CD4-positive, alpha-beta memory T cell (primary cell): Measurements from ENCODE around the gene RBM5. TPM values are rescaled to one million over a fixed set of nuclear protein-coding genes. Genes with fewer than 3 reads are reported as not detected.

Experiments used
- CTCF ChIA-PET: fragments of 350-600 bp; sonication (Branson Sonifier 250); formaldehyde crosslinking; loops from one replicate; lab custom pipeline; 2021; ENCODE audit warnings: inconsistent platforms; ENCODE audit not compliant: partially characterized antibody; lab: Charles Lee
- POLR2A ChIA-PET: fragments of 350-600 bp; sonication (Branson Sonifier 250); formaldehyde crosslinking; loops from one replicate; lab custom pipeline; 2021; ENCODE audit not compliant: partially characterized antibody; lab: Charles Lee
- DNase-seq, 5 donors: peaks; one replicate each; pipeline versions ENCODE4 v3.0.0 to v3.0.0-alpha.2; 2020 to 2022; ENCODE audit warnings: mixed read lengths in 1 of 5
- H3K27ac ChIP-seq: one replicate; pipeline ENCODE4 v1.7.0; 2013; ENCODE audit warnings: low read depth, low read length
- H3K27me3 ChIP-seq: 2 replicates; pipeline ENCODE4 v1.7.0; 2013; ENCODE audit warnings: mild to moderate bottlenecking, low read length, moderate library complexity; ENCODE audit not compliant: insufficient read depth
- H3K36me3 ChIP-seq: 2 replicates; pipeline ENCODE4 v1.7.0; 2013; ENCODE audit warnings: mild to moderate bottlenecking, low read length, moderate library complexity; ENCODE audit not compliant: insufficient read depth
- H3K4me1 ChIP-seq: 2 replicates; pipeline ENCODE4 v1.7.0; 2013; ENCODE audit warnings: mild to moderate bottlenecking, low read length, moderate library complexity; ENCODE audit not compliant: insufficient read depth
- H3K4me3 ChIP-seq, 2 donors: one replicate each; pipeline ENCODE4 v1.7.0; 2013; ENCODE audit warnings: low read length in 2 of 2, mild to moderate bottlenecking in 1 of 2
- H3K9me3 ChIP-seq, 2 donors: one replicate each; pipeline ENCODE4 v1.7.0; 2013; ENCODE audit warnings: low read length in 2 of 2, control low read depth in 1 of 2; ENCODE audit not compliant: control insufficient read depth in 1 of 2
- H3K27ac Mint-ChIP-seq, 7 donors: one replicate each; pipeline ENCODE4 v1.8.0; 2020 to 2021; ENCODE audit warnings: mixed read lengths in 7 of 7, mild to moderate bottlenecking in 6 of 7, inconsistent platforms in 3 of 7, moderate library complexity in 3 of 7
- H3K27me3 Mint-ChIP-seq, 2 donors: one replicate each; pipeline ENCODE4 v1.8.0; 2020 to 2021; ENCODE audit warnings: mixed read lengths in 2 of 2
- H3K36me3 Mint-ChIP-seq, 2 donors: one replicate each; pipeline ENCODE4 v1.8.0; 2020 to 2021; ENCODE audit warnings: mixed read lengths in 2 of 2, inconsistent platforms in 1 of 2, mild to moderate bottlenecking in 1 of 2
- H3K4me1 Mint-ChIP-seq, 4 donors: one replicate each; pipeline ENCODE4 v1.8.0; 2020 to 2021; ENCODE audit warnings: mixed read lengths in 4 of 4, mild to moderate bottlenecking in 1 of 4
- H3K4me3 Mint-ChIP-seq, 8 donors: one replicate each; pipeline ENCODE4 v1.8.0; 2020 to 2021; ENCODE audit warnings: mixed read lengths in 8 of 8, mild to moderate bottlenecking in 7 of 8, moderate library complexity in 6 of 8, inconsistent platforms in 3 of 8
- H3K9me3 Mint-ChIP-seq, 8 donors: one replicate each; pipeline ENCODE4 v1.8.0; 2020 to 2021; ENCODE audit warnings: mixed read lengths in 8 of 8, mild to moderate bottlenecking in 5 of 8, inconsistent platforms in 3 of 8, moderate library complexity in 1 of 8
- intact Hi-C: fragments of 100-400 bp; cut with micrococcal nuclease; formaldehyde crosslinking; loops from one replicate; pipeline ENCODE4 v1.15.1; 2023
- polyA plus RNA-seq, 2 donors: library from polyadenylated mRNA; unstranded; fragments of 300-500 nt; fragmentation: Illumina TruSeq; gene quantifications; one replicate each; pipeline ENCODE4 v1.2.3, GENCODE V29; 2021
- total RNA-seq, 2 experiments: library from RNA; stranded (reverse); gene quantifications; one replicate each; pipeline ENCODE4 v1.2.3, GENCODE V29; 2021

Gene RBM5
- total and polyA plus RNA-seq, 4 experiments from 2014 or later, result 16.7 to 385 (median 213) TPM

- intact Hi-C loops, result no loop called here
- no peak overlapping the region for H3K4me3 Mint-ChIP-seq
- H3K9me3 Mint-ChIP-seq, result no peaks in the 10 kb centered on the region
- Histone ChIP-seq H3K27ac (no peak overlapping the region), H3K36me3 (no peaks in the 10 kb centered on the region), H3K9me3 (no peaks in the 10 kb centered on the region), H3K27me3 (no peaks in the 10 kb centered on the region), H3K4me3 (no peak overlapping the region), H3K4me1 (no peaks in the 10 kb centered on the region)
- peaks cover 0 to 6% of the 10 kb centered on the region in 2 donors for H3K27me3 Mint-ChIP-seq
- no peaks in the 10 kb centered on the region for H3K4me1 Mint-ChIP-seq
- no peak overlapping the region for H3K27ac Mint-ChIP-seq
- ChIA-PET POLR2A (no interaction called here), CTCF (no interaction called here)
- H3K36me3 Mint-ChIP-seq, result no peaks in the 10 kb centered on the region
- DNase-seq, result peak in 1 of 5 donors; percentile 15
These were observed 77.3 kb downstream of the RBM5 start for GRCh38 chr3:50165910-50166538.

GRCh38 chr3:50166620-50167019, 77.9 kb downstream of the RBM5 start:
- intact Hi-C loops, result no loop called here
- Mint-ChIP-seq H3K9me3 (no peaks in the 10 kb centered on the region), H3K27ac (no peak overlapping the region), H3K4me3 (no peak overlapping the region), H3K27me3 (peaks cover 0 to 6% of the 10 kb centered on the region in 2 donors), H3K36me3 (no peaks in the 10 kb centered on the region), H3K4me1 (no peaks in the 10 kb centered on the region)
- POLR2A ChIA-PET, result no interaction called here
- Histone ChIP-seq H3K9me3 (no peaks in the 10 kb centered on the region), H3K36me3 (no peaks in the 10 kb centered on the region), H3K4me3 (no peak overlapping the region), H3K4me1 (no peaks in the 10 kb centered on the region), H3K27ac (no peak overlapping the region), H3K27me3 (no peaks in the 10 kb centered on the region)
- CTCF ChIA-PET, result no interaction called here
- peak in 1 of 5 donors; percentile 13 for DNase-seq

- peak in 1 of 5 donors; percentile 22 for DNase-seq
- CTCF ChIA-PET, result no interaction called here
- no peak overlapping the region for H3K27ac ChIP-seq
- H3K27me3 Mint-ChIP-seq, result peaks cover 0 to 6% of the 10 kb centered on the region in 2 donors
- H3K4me1 Mint-ChIP-seq, result no peaks in the 10 kb centered on the region
- H3K36me3 ChIP-seq, result no peaks in the 10 kb centered on the region
- POLR2A ChIA-PET, result no interaction called here
- no peaks in the 10 kb centered on the region for H3K9me3 Mint-ChIP-seq
- H3K4me3 ChIP-seq, result no peak overlapping the region
- no peak overlapping the region for H3K4me3 Mint-ChIP-seq
- intact Hi-C loops, result no loop called here
- no peak overlapping the region for H3K27ac Mint-ChIP-seq
- no peaks in the 10 kb centered on the region for H3K36me3 Mint-ChIP-seq
- H3K27me3 ChIP-seq, result no peaks in the 10 kb centered on the region
- H3K4me1 ChIP-seq, result no peaks in the 10 kb centered on the region
- H3K9me3 ChIP-seq, result no peaks in the 10 kb centered on the region
These were observed 78.5 kb downstream of the RBM5 start for GRCh38 chr3:50167069-50167840.

GRCh38 chr3:50167841-50168209, 79.1 kb downstream of the RBM5 start:
- intact Hi-C loops, result no loop called here
- peaks cover 0 to 6% of the 10 kb centered on the region in 2 donors for H3K27me3 Mint-ChIP-seq
- Histone ChIP-seq H3K27ac (no peak overlapping the region), H3K4me3 (no peak overlapping the region), H3K4me1 (no peaks in the 10 kb centered on the region), H3K36me3 (no peaks in the 10 kb centered on the region), H3K27me3 (no peaks in the 10 kb centered on the region), H3K9me3 (no peaks in the 10 kb centered on the region)
- H3K9me3 Mint-ChIP-seq, result no peaks in the 10 kb centered on the region
- POLR2A ChIA-PET, result no interaction called here
- peak overlapping the region in 1 of 7 donors; percentile 60 for H3K27ac Mint-ChIP-seq
- CTCF ChIA-PET, result no interaction called here
- no peak for DNase-seq
- no peaks in the 10 kb centered on the region for H3K4me1 Mint-ChIP-seq
- no peaks in the 10 kb centered on the region for H3K36me3 Mint-ChIP-seq
- no peak overlapping the region for H3K4me3 Mint-ChIP-seq

GRCh38 chr3:50168388-50168787, 79.7 kb downstream of the RBM5 start:
- ChIA-PET POLR2A (no interaction called here), CTCF (no interaction called here)
- no peaks in the 10 kb centered on the region for H3K4me1 Mint-ChIP-seq
- H3K4me3 ChIP-seq, result no peak overlapping the region
- intact Hi-C loops, result no loop called here
- H3K9me3 ChIP-seq, result no peaks in the 10 kb centered on the region
- no peak overlapping the region for H3K4me3 Mint-ChIP-seq
- no peaks in the 10 kb centered on the region for H3K9me3 Mint-ChIP-seq
- no peaks in the 10 kb centered on the region for H3K36me3 ChIP-seq
- H3K4me1 ChIP-seq, result no peaks in the 10 kb centered on the region
- no peak overlapping the region for H3K27ac ChIP-seq
- H3K27me3 Mint-ChIP-seq, result peaks cover 0 to 6% of the 10 kb centered on the region in 2 donors
- H3K27me3 ChIP-seq, result no peaks in the 10 kb centered on the region
- peak in 1 of 5 donors; percentile 7 for DNase-seq
- H3K36me3 Mint-ChIP-seq, result no peaks in the 10 kb centered on the region
- H3K27ac Mint-ChIP-seq, result peak overlapping the region in 1 of 7 donors; percentile 29

Other genes with a start within 250 kb of the RBM5 start
- 1 to 10 TPM; 4.6 to 6.7 TPM for gene TRAIP, start 232.4 kb upstream of the RBM5 start, total RNA-seq
- 1 to 10 TPM; 1.0 to 1.9 TPM for gene TRAIP, start 232.4 kb upstream of the RBM5 start, polyA plus RNA-seq
- gene CAMKV, start 219.0 kb upstream of the RBM5 start, total RNA-seq, result not detected
- not detected for gene CAMKV, start 219.0 kb upstream of the RBM5 start, polyA plus RNA-seq
- gene MST1R, start 185.0 kb upstream of the RBM5 start, total RNA-seq, result 1 to 10 TPM; 1.3 TPM
- under 1 TPM in 1 of 2 donors, not detected in 1; 0.38 TPM for gene MST1R, start 185.0 kb upstream of the RBM5 start, polyA plus RNA-seq
- 10 to 100 TPM in 1 of 2 experiments, 1 to 10 TPM in 1; 9.5 to 11.1 TPM for gene MON1A, start 159.1 kb upstream of the RBM5 start, total RNA-seq
- 10 to 100 TPM; 15.2 to 16.5 TPM for gene MON1A, start 159.1 kb upstream of the RBM5 start, polyA plus RNA-seq
- 100 to 1,000 TPM; 191 to 194 TPM for gene RBM6, start 148.8 kb upstream of the RBM5 start, total RNA-seq
- gene RBM6, start 148.8 kb upstream of the RBM5 start, polyA plus RNA-seq, result 10 to 100 TPM; 17.9 to 45.7 TPM
- not detected for gene SEMA3F, start 66.4 kb downstream of the RBM5 start, total RNA-seq
- not detected for gene SEMA3F, start 66.4 kb downstream of the RBM5 start, polyA plus RNA-seq
- not detected for gene GNAT1, start 102.7 kb downstream of the RBM5 start, total RNA-seq
- not detected for gene GNAT1, start 102.7 kb downstream of the RBM5 start, polyA plus RNA-seq
- not detected for gene SLC38A3, start 116.4 kb downstream of the RBM5 start, total RNA-seq
- not detected for gene SLC38A3, start 116.4 kb downstream of the RBM5 start, polyA plus RNA-seq
- 100 to 1,000 TPM; 292 to 300 TPM for gene GNAI2, start 147.3 kb downstream of the RBM5 start, total RNA-seq
- gene GNAI2, start 147.3 kb downstream of the RBM5 start, polyA plus RNA-seq, result 100 to 1,000 TPM; 532 to 615 TPM
- under 1 TPM; 0.50 to 0.87 TPM for gene SEMA3B, start 180.2 kb downstream of the RBM5 start, total RNA-seq
- gene SEMA3B, start 180.2 kb downstream of the RBM5 start, polyA plus RNA-seq, result not detected
- gene LSMEM2, start 190.2 kb downstream of the RBM5 start, total RNA-seq, result not detected
- gene LSMEM2, start 190.2 kb downstream of the RBM5 start, polyA plus RNA-seq, result under 1 TPM in 1 of 2 donors, not detected in 1; 0.20 TPM
- 10 to 100 TPM; 58.6 to 65.3 TPM for gene IFRD2, start 203.5 kb downstream of the RBM5 start, total RNA-seq
- 10 to 100 TPM; 62.0 to 84.7 TPM for gene IFRD2, start 203.5 kb downstream of the RBM5 start, polyA plus RNA-seq
- 1 to 10 TPM; 5.1 to 5.4 TPM for gene HYAL3, start 210.5 kb downstream of the RBM5 start, total RNA-seq
- 1 to 10 TPM; 4.4 to 7.1 TPM for gene HYAL3, start 210.5 kb downstream of the RBM5 start, polyA plus RNA-seq
- 10 to 100 TPM; 33.1 to 33.7 TPM for gene NAA80, start 210.5 kb downstream of the RBM5 start, total RNA-seq
- 10 to 100 TPM; 16.7 to 30.3 TPM for gene NAA80, start 210.5 kb downstream of the RBM5 start, polyA plus RNA-seq
- gene HYAL1, start 214.7 kb downstream of the RBM5 start, total RNA-seq, result under 1 TPM; 0.38 to 0.50 TPM
- gene HYAL1, start 214.7 kb downstream of the RBM5 start, polyA plus RNA-seq, result under 1 TPM; 0.09 to 0.20 TPM
- 1 to 10 TPM; 3.7 to 4.0 TPM for gene HYAL2, start 233.8 kb downstream of the RBM5 start, total RNA-seq
- 10 to 100 TPM; 10.3 to 12.3 TPM for gene HYAL2, start 233.8 kb downstream of the RBM5 start, polyA plus RNA-seq
- gene TUSC2, start 239.3 kb downstream of the RBM5 start, total RNA-seq, result 10 to 100 TPM; 25.3 to 30.0 TPM
- gene TUSC2, start 239.3 kb downstream of the RBM5 start, polyA plus RNA-seq, result 10 to 100 TPM; 45.1 to 45.9 TPM